AG04450 (cell line): Measurements from ENCODE around the gene OARD1. TPM values are rescaled to one million over a fixed set of nuclear protein-coding genes. Genes with fewer than 3 reads are reported as not detected.

Source experiments
- CTCF ChIA-PET: fragments of 300-600, 350-600 bp; formaldehyde crosslinking; extraction: SDS; loops from one replicate; lab custom pipeline; 2022; ENCODE audit warnings: antibody characterized with exemption, inconsistent platforms; lab: Charles Lee
- POLR2A ChIA-PET: fragments of 350-600 bp; formaldehyde crosslinking; extraction: SDS; loops from one replicate; lab custom pipeline; 2021; ENCODE audit warnings: antibody characterized with exemption, inconsistent platforms; lab: Yijun Ruan, JAX
- DNase-seq: peaks from one replicate; pipeline ENCODE4 v3.0.0-alpha.2; 2011; ENCODE audit warnings: low read depth, low spot score
- H3K27ac ChIP-seq: one replicate; pipeline ENCODE4 v1.5.1; 2012; ENCODE audit warnings: low read depth, low read length, control low read depth
- H3K27me3 ChIP-seq: one replicate; pipeline ENCODE4 v1.6.0; 2012; ENCODE audit warnings: low read length; ENCODE audit not compliant: control insufficient read depth, insufficient read depth
- H3K4me3 ChIP-seq: 2 replicates; pipeline ENCODE4 v1.5.1; 2011; ENCODE audit warnings: mild to moderate bottlenecking, low read depth, low read length, control low read depth
- H3K9me3 ChIP-seq: 2 replicates; pipeline ENCODE4 v1.5.1; 2012; ENCODE audit warnings: low read length; ENCODE audit not compliant: control insufficient read depth, insufficient read depth
- polyA plus RNA-seq: library from polyadenylated mRNA; depleted of rRNA; stranded (reverse); fragments of >200 nt; gene quantifications from 2 replicates; pipeline ENCODE4 v1.2.3, GENCODE V29; 2011
- TF ChIP-seq, protein P1 (sequence below): IDR thresholded peaks from 2 replicates; pipeline ENCODE4 v1.5.1; 2011; ENCODE audit warnings: low read depth, low read length, control low read depth, inconsistent platforms

The OARD1 gene
- polyA plus RNA-seq, 1 experiment, result 10.0 TPM

DNA sequence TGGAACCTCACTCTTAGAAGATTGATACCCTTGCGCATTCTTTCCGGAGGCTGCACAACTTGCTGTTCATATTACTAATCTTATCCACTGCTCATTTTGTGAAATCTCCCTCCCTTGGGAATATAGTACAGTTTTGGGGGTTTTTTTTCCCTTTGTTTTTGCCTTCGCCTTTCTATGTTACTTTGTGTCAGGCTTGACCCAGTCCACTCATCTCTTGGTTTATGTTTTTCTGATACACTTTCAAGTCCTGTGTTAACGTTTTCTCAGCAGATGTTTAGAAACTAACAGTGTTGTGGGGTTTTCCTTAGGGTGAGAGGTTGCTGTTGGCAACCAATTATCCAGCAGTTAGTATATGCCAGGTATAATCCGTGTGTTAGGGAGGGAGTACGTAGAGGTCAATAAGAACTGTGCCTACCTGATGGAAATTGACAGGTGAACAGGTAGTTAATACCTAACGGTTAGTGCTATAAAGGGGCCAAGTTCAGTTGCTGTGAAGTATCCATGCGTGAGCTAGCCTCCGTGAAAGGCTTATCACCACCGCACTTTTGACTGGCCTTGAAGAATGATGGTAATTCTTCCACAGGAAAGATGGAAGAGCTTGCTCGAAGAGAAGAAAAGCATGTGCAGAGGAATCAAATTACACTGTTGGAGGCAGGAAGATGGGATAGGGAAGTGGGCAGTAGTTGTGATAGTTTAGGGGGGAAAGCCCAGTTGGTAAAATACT is 2.0 kb upstream of the OARD1 start:
- POLR2A ChIA-PET, result no interaction called here

DNA sequence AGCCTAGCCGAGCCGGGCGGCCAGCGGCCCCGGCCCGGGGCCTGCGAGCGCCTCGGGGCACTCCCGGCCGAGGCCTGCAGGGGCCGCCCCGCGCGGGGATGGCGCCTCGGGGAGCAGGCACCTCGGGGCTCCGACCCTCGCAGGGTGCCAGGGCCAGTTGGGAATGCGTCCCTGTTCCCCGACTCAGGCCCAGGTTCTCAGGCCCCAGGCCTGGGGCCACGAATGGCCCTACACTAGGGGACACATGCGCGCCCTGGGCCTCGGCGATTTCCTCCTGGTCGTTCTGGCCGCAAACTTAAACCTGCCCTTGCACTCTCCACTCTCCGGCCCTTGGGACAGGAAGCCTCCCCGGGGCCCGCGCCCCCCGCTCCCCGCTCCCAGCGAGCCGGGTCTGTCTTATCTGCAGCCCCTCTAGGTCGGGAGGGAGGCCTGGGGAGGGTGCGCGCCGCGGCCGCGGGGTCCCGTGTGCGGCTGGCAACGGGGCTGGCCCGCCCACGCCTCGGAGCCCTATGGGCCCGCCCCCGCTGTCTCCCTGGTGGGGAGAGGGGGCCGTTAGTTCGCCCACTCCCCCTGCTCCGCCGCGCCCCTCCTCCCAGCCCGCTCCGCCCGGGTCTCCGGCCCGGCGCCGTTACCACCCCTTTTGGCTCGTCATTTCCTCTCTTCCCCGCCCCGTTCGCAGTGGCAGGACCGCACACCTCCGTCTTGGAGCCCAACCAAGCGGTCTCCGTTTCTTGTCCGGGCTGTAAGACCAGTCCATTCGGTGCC is 1.2 kb upstream of the OARD1 start:
- CTCF ChIA-PET, result interaction anchor here (0.6 to 3.0 kb wide), 4 partner anchors 10 to 247 kb away, joined by 4 to 7 read pairs (median 5); no protein-coding TSS in a partner anchor
- POLR2A ChIA-PET, result interaction anchor here (1.0 to 1.3 kb wide), 2 partner anchors 18 to 108 kb away, joined by 4 to 5 read pairs; no protein-coding TSS in a partner anchor
- no peaks in the 10 kb centered on the region for H3K9me3 ChIP-seq
- peak overlapping the region; percentile 85 for H3K4me3 ChIP-seq
- no peaks in the 10 kb centered on the region for H3K27me3 ChIP-seq
- H3K27ac ChIP-seq, result peak overlapping the region; percentile 99
- TF ChIP-seq, protein P1, sequence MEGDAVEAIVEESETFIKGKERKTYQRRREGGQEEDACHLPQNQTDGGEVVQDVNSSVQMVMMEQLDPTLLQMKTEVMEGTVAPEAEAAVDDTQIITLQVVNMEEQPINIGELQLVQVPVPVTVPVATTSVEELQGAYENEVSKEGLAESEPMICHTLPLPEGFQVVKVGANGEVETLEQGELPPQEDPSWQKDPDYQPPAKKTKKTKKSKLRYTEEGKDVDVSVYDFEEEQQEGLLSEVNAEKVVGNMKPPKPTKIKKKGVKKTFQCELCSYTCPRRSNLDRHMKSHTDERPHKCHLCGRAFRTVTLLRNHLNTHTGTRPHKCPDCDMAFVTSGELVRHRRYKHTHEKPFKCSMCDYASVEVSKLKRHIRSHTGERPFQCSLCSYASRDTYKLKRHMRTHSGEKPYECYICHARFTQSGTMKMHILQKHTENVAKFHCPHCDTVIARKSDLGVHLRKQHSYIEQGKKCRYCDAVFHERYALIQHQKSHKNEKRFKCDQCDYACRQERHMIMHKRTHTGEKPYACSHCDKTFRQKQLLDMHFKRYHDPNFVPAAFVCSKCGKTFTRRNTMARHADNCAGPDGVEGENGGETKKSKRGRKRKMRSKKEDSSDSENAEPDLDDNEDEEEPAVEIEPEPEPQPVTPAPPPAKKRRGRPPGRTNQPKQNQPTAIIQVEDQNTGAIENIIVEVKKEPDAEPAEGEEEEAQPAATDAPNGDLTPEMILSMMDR, result peak; percentile 30
- DNase-seq, result no peak

More for the DNA sequence above, 2.0 kb upstream of the OARD1 start:
- no peak for DNase-seq
- Histone ChIP-seq H3K4me3 (peak overlapping the region; percentile 85), H3K9me3 (no peaks in the 10 kb centered on the region), H3K27ac (peak overlapping the region; percentile 99), H3K27me3 (no peaks in the 10 kb centered on the region)
- CTCF ChIA-PET, result interaction anchor here (0.8 to 1.6 kb wide), 6 partner anchors 9 to 245 kb away, joined by 3 to 10 read pairs (median 5); no protein-coding TSS in a partner anchor
- TF ChIP-seq, protein P1, result no peak

DNA sequence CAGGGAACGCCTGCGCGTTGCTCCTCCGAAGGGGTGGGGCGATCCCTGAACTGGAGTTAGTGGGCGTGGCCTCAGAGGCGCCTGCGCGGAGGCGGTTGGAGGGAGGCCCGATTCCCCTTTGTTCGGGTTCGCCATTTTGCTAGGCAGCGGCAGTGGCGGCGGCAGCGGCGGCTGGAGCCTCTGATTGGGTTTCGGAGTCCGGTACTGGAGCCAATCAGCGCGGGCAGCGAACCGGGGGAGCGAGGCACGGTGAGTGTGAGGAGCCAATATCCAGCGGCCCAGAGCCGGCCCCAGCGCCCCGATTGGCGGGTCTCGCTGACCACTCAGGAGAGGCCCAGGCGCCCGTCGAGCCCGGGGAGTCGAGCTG is 663 bp upstream of the OARD1 start, which contains the start of gene NFYA:
Gene NFYA (plus strand): TSS at position 139 of the 367 bp plus-strand sequence. CDS start 6,116 bp downstream, outside the sequence.
- POLR2A ChIA-PET, result interaction anchor here (1.0 to 1.3 kb wide), 2 partner anchors 19 to 108 kb away, joined by 4 to 5 read pairs; no protein-coding TSS in a partner anchor
- Histone ChIP-seq H3K9me3 (no peaks in the 10 kb centered on the region), H3K27ac (peak within 1 kb of the TSS; percentile 99), H3K27me3 (no peaks in the 10 kb centered on the region), H3K4me3 (peak within 1 kb of the TSS; percentile 85)
- CTCF ChIA-PET, result interaction anchor here (0.6 to 3.0 kb wide), 5 partner anchors 10 to 247 kb away, joined by 3 to 7 read pairs (median 4); no protein-coding TSS in a partner anchor
- TF ChIP-seq, protein P1, result no peak
- DNase-seq, result no peak

DNA sequence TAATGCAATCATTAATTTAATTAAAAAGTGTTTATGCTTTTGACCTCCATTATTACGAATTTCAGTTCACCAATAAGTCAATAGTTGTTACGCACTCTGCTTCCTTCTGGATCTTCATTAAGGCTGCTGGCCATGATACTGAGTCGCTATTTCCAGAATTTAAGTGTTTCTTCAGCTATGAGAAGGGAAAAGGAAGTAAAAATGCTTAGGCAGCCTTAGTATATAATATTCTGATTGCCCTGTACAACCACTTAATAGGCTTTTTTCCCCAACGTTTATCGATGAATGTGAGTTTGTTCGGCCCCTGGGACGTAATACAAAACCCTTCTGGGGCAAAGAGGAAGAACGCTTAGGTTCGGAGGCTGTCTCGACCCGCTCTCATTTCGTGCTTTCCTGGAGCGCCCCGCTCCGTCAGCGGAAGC is 644 bp downstream of the OARD1 start:
- H3K4me3 ChIP-seq, result peak overlapping the region; percentile 82
- peak overlapping the region; percentile 98 for H3K27ac ChIP-seq
- TF ChIP-seq, protein P1, result no peak
- ChIA-PET CTCF (interaction anchor here (0.6 to 3.0 kb wide), 8 partner anchors 16 to 296 kb away, joined by 3 to 7 read pairs (median 4); no protein-coding TSS in a partner anchor), POLR2A (no interaction called here)
- no peak for DNase-seq
- H3K27me3 ChIP-seq, result no peaks in the 10 kb centered on the region
- H3K9me3 ChIP-seq, result no peaks in the 10 kb centered on the region
